Muscle of leg (tissue), 11 donors: ENCODE results near the gene ZNHIT2. TPM values are rescaled to one million over a fixed set of nuclear protein-coding genes. Genes with fewer than 3 reads are reported as not detected.

ENCODE experiments used
- DNase-seq: peaks from one replicate; pipeline ENCODE4 v3.0.0; 2013
- H3K27ac ChIP-seq: one replicate; pipeline ENCODE4 v1.5.1; 2013; ENCODE audit warnings: mild to moderate bottlenecking, low read length, control low read depth
- H3K27me3 ChIP-seq: one replicate; pipeline ENCODE4 v1.6.1; 2013; ENCODE audit warnings: low read length; ENCODE audit not compliant: control insufficient read depth, insufficient read depth
- H3K36me3 ChIP-seq: one replicate; pipeline ENCODE4 v1.6.1; 2013; ENCODE audit warnings: low read length; ENCODE audit not compliant: control insufficient read depth, insufficient read depth
- H3K4me1 ChIP-seq: one replicate; pipeline ENCODE4 v1.6.1; 2013; ENCODE audit warnings: low read length; ENCODE audit not compliant: control insufficient read depth, insufficient read depth
- H3K4me3 ChIP-seq: one replicate; pipeline ENCODE4 v1.5.1; 2013; ENCODE audit warnings: low read length, control low read depth
- H3K9me3 ChIP-seq: replicated peaks from 2 replicates; pipeline ENCODE4 v1.6.1; 2013; ENCODE audit warnings: low read depth, low read length; ENCODE audit not compliant: control insufficient read depth
- WGBS: methylation state at CpG from one replicate; pipeline ENCODE4 v1.1.5; 2013; ENCODE audit warnings: missing lambda C conversion rate; ENCODE audit not compliant: insufficient coverage; 5-methylcytosine and 5-hydroxymethylcytosine counted together
- polyA plus RNA-seq, 8 donors: library from polyadenylated mRNA; unstranded; fragments of 120-200 nt; gene quantifications; one replicate each; pipeline versions ENCODE4 v1.2.1 to v1.2.3, GENCODE V29; 2013; ENCODE audit warnings: inconsistent platforms in 1 of 8, low replicate concordance in 1 of 8; ENCODE audit not compliant: insufficient read length in 8 of 8, insufficient read depth in 1 of 8
- total RNA-seq: library from RNA; stranded (reverse); fragments of 120-200 nt; gene quantifications from one replicate; pipeline ENCODE4 v1.2.4, GENCODE V29; 2013

The ZNHIT2 gene
- total and polyA plus RNA-seq, 9 donors, result 4.2 to 6.0 (median 4.8) TPM

GRCh38 chr11:65087827-65088226 is 29.7 kb downstream of the ZNHIT2 start:
- H3K27ac ChIP-seq, result no peak overlapping the region
- peaks cover 48% of the 10 kb centered on the region for H3K36me3 ChIP-seq
- WGBS, result 90% methylated on average over 12 of the region's 15 CpGs
- no peak for DNase-seq
- no peak overlapping the region for H3K4me3 ChIP-seq
- peaks cover 16% of the 10 kb centered on the region for H3K4me1 ChIP-seq
- H3K9me3 ChIP-seq, result no peaks in the 10 kb centered on the region
- H3K27me3 ChIP-seq, result no peaks in the 10 kb centered on the region

GRCh38 chr11:65087216-65087615 is 30.3 kb downstream of the ZNHIT2 start:
- Histone ChIP-seq H3K27me3 (no peaks in the 10 kb centered on the region), H3K4me1 (peaks cover 16% of the 10 kb centered on the region), H3K4me3 (no peak overlapping the region), H3K9me3 (no peaks in the 10 kb centered on the region), H3K36me3 (peaks cover 48% of the 10 kb centered on the region), H3K27ac (no peak overlapping the region)
- WGBS, result 89% methylated on average over 11 of the region's 11 CpGs
- no peak for DNase-seq

GRCh38 chr11:65086809-65087208 is 30.7 kb downstream of the ZNHIT2 start:
- Histone ChIP-seq H3K36me3 (peaks cover 48% of the 10 kb centered on the region), H3K4me3 (no peak overlapping the region), H3K27me3 (no peaks in the 10 kb centered on the region), H3K27ac (no peak overlapping the region), H3K9me3 (no peaks in the 10 kb centered on the region), H3K4me1 (peaks cover 16% of the 10 kb centered on the region)
- no peak for DNase-seq
- 80% methylated on average over 5 of the region's 9 CpGs for WGBS

- H3K4me3 ChIP-seq, result no peak overlapping the region
- WGBS, result 94% methylated on average over 4 of the region's 4 CpGs
- H3K9me3 ChIP-seq, result no peaks in the 10 kb centered on the region
- DNase-seq, result no peak
- no peaks in the 10 kb centered on the region for H3K27me3 ChIP-seq
- H3K4me1 ChIP-seq, result peaks cover 16% of the 10 kb centered on the region
- H3K27ac ChIP-seq, result no peak overlapping the region
- H3K36me3 ChIP-seq, result peaks cover 53% of the 10 kb centered on the region
These were observed 32.1 kb downstream of the ZNHIT2 start for GRCh38 chr11:65085446-65085845.

GRCh38 chr11:65084598-65085375 is 32.7 kb downstream of the ZNHIT2 start:
- H3K9me3 ChIP-seq, result no peaks in the 10 kb centered on the region
- H3K4me1 ChIP-seq, result peaks cover 16% of the 10 kb centered on the region
- peak overlapping the region; percentile 98 for H3K27ac ChIP-seq
- peak overlapping the region; percentile 73 for H3K4me3 ChIP-seq
- no peak for DNase-seq
- H3K27me3 ChIP-seq, result no peaks in the 10 kb centered on the region
- peaks cover 58% of the 10 kb centered on the region for H3K36me3 ChIP-seq
- WGBS, result 49% methylated on average over 14 of the region's 23 CpGs

- peak within 1 kb of the TSS; percentile 73 for H3K4me3 ChIP-seq
- peaks cover 16% of the 10 kb centered on the region for H3K4me1 ChIP-seq
- peaks cover 57% of the 10 kb centered on the region for H3K36me3 ChIP-seq
- H3K27me3 ChIP-seq, result no peaks in the 10 kb centered on the region
- H3K27ac ChIP-seq, result peak within 1 kb of the TSS; percentile 98
- no peaks in the 10 kb centered on the region for H3K9me3 ChIP-seq
- peak; percentile 98 for DNase-seq
- WGBS, result under 1% methylated on average over 77 of the region's 79 CpGs
These were observed 33.5 kb downstream of the ZNHIT2 start, which contains the start of the genes CDCA5 and ZFPL1 for GRCh38 chr11:65083834-65084597. CDCA5 (minus strand) TSS chr11:65084040; CDS start chr11:65083978, 62 bp downstream. ZFPL1 (plus strand) TSS chr11:65084222; CDS start chr11:65084699, 477 bp downstream.

- WGBS, result 0% methylated on average over 9 of the region's 13 CpGs
- peak overlapping the region; percentile 73 for H3K4me3 ChIP-seq
- no peaks in the 10 kb centered on the region for H3K9me3 ChIP-seq
- H3K4me1 ChIP-seq, result peaks cover 16% of the 10 kb centered on the region
- peak overlapping the region; percentile 48 for H3K27ac ChIP-seq
- DNase-seq, result no peak
- H3K36me3 ChIP-seq, result peaks cover 57% of the 10 kb centered on the region
- H3K27me3 ChIP-seq, result no peaks in the 10 kb centered on the region
These were observed 34.2 kb downstream of the ZNHIT2 start for GRCh38 chr11:65083134-65083833.

GRCh38 chr11:65078786-65079342 is 38.6 kb downstream of the ZNHIT2 start:
- H3K4me3 ChIP-seq, result no peak overlapping the region

GRCh38 chr11:65078151-65078550 is 39.4 kb downstream of the ZNHIT2 start:
- peaks cover 2% of the 10 kb centered on the region for H3K4me1 ChIP-seq
- DNase-seq, result no peak
- H3K36me3 ChIP-seq, result peaks cover 29% of the 10 kb centered on the region
- 86% methylated on average over 1 of the region's 3 CpGs for WGBS
- no peak overlapping the region for H3K27ac ChIP-seq
- H3K27me3 ChIP-seq, result no peaks in the 10 kb centered on the region
- H3K9me3 ChIP-seq, result no peaks in the 10 kb centered on the region
- no peak overlapping the region for H3K4me3 ChIP-seq

More at GRCh38 chr11:65078786-65079342, 38.6 kb downstream of the ZNHIT2 start:
- WGBS, result 100% methylated on average over 1 of the region's 9 CpGs
- Histone ChIP-seq H3K27ac (no peak overlapping the region), H3K4me1 (peaks cover 7% of the 10 kb centered on the region), H3K27me3 (no peaks in the 10 kb centered on the region), H3K9me3 (no peaks in the 10 kb centered on the region), H3K36me3 (peaks cover 29% of the 10 kb centered on the region)
- DNase-seq, result no peak
